ENCODE data around the gene GYPB.
"Not testable (repeated sequence)": the region's sequence is repeated elsewhere in the genome, so short reads cannot be mapped to it uniquely, and the experiment has no call there.

GRCh38 chr4:143975527-143975926 lies 43.7 kb downstream of the GYPB start:
- TF ChIP-seq MXI1 (conservative IDR thresholded peaks at IDR 0.05; ENCODE audit: poor library complexity, severe bottlenecking); RAD21 (conservative IDR thresholded peaks at IDR 0.05); POLR2AphosphoS5 (IDR thresholded peaks at IDR 0.05); CTCF (IDR thresholded peaks at IDR 0.05; ENCODE audit: poor library complexity, severe bottlenecking); EZH2 (IDR thresholded peaks at IDR 0.05; ENCODE audit: borderline replicate concordance, insufficient read depth, low read length, poor library complexity, severe bottlenecking); TAF1 (IDR thresholded peaks at IDR 0.05; ENCODE audit: low read depth); SMC3 (conservative IDR thresholded peaks at IDR 0.05; ENCODE audit: poor library complexity); EP300 (conservative IDR thresholded peaks at IDR 0.05; ENCODE audit: poor library complexity, severe bottlenecking): not testable (repeated sequence)
